GM12874 (cell line): ENCODE measurements around the gene TSPAN4.

Experiments used
- CTCF ChIP-seq: IDR thresholded peaks from 2 replicates; pipeline ENCODE4 v1.5.1; 2011; ENCODE audit warnings: low read depth, mild to moderate bottlenecking, control low read depth, low read length, moderate library complexity; ENCODE audit not compliant: insufficient read depth

Gene TSPAN4

GRCh38 chr11:863023-863909 lies 20.6 kb downstream of the TSPAN4 start:
- TF ChIP-seq CTCF = no peak

- TF ChIP-seq CTCF = no peak
These were observed 21.5 kb downstream of the TSPAN4 start for GRCh38 chr11:863910-864827.

- no peak for TF ChIP-seq CTCF
These were observed 22.2 kb downstream of the TSPAN4 start for GRCh38 chr11:864898-865297.

GRCh38 chr11:865462-866430 lies 23.1 kb downstream of the TSPAN4 start:
- TF ChIP-seq CTCF = no peak

- TF ChIP-seq CTCF = no peak
These were observed 23.8 kb downstream of the TSPAN4 start for GRCh38 chr11:866481-866880.

GRCh38 chr11:867856-868358 lies 25.3 kb downstream of the TSPAN4 start:
- TF ChIP-seq CTCF = no peak
